GM10248 (cell line): ENCODE results near the gene POU3F2.

Experiments used
- CTCF ChIA-PET: fragments of 300-600 bp; sonication (Branson Sonifier 250); formaldehyde crosslinking; extraction: SDS; loops from one replicate; lab custom pipeline; 2021; ENCODE audit warnings: antibody characterized with exemption; lab: Yijun Ruan, JAX
- POLR2A ChIA-PET: fragments of 350-650 bp; sonication (Branson Sonifier 250); formaldehyde crosslinking; extraction: SDS; loops from one replicate; lab custom pipeline; 2020; ENCODE audit warnings: antibody characterized with exemption; lab: Yijun Ruan, JAX
- DNase-seq: peaks from one replicate; pipeline ENCODE4 v3.0.0; 2012; ENCODE audit errors: extremely low spot score
- TF ChIP-seq, protein P1 (sequence below): IDR thresholded peaks from 2 replicates; pipeline ENCODE4 v1.5.1; 2012; ENCODE audit warnings: mild to moderate bottlenecking, low read depth; ENCODE audit errors: extremely low read depth, missing control alignments, control extremely low read depth

Gene POU3F2

DNA sequence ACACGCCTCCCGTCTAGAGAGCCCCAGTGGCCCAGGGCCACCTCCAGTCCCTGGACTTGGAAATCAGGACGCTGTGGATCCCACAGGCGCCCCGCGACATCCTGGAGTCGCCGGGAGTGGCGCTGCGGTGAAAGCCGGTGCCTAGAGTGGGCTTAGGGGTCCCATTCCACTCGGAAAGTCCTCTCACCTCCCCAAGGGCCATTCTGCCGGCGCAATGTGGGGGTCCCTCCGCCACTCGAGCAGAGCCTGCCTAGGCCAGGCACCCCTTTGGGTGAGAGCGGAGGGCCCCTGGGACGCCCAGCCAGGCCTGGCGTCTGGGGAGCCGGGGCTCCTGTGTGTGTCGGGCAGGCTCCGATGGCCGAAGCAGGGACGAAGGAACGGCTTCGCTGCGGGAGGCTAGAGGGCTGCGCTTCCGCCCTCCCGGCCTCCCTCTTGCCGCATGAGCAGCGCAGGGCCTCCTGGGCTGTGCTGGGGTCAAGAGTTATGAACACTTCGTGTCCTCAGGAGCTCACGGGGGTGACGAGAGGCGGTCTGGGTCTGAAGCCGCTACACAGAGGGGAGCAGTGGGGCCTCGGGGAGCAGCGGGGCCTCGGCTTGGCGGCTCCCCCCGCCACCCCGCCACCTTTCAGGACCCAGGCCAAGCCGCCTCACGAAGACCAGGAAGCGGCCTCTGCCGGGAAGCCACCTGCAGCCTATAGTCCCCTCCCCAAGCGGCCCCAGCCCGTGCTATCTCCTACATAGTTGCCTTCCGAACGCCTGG lies 13.6 kb downstream of the POU3F2 start:
- ChIA-PET CTCF (interaction anchor here (0.8 to 5.8 kb wide), 2 partner anchors 14 to 18 kb away, joined by 3 to 31 read pairs; partner anchors contain the start of gene POU3F2), POLR2A (no interaction called here)
- TF ChIP-seq, protein P1, sequence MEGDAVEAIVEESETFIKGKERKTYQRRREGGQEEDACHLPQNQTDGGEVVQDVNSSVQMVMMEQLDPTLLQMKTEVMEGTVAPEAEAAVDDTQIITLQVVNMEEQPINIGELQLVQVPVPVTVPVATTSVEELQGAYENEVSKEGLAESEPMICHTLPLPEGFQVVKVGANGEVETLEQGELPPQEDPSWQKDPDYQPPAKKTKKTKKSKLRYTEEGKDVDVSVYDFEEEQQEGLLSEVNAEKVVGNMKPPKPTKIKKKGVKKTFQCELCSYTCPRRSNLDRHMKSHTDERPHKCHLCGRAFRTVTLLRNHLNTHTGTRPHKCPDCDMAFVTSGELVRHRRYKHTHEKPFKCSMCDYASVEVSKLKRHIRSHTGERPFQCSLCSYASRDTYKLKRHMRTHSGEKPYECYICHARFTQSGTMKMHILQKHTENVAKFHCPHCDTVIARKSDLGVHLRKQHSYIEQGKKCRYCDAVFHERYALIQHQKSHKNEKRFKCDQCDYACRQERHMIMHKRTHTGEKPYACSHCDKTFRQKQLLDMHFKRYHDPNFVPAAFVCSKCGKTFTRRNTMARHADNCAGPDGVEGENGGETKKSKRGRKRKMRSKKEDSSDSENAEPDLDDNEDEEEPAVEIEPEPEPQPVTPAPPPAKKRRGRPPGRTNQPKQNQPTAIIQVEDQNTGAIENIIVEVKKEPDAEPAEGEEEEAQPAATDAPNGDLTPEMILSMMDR, result no peak
- DNase-seq, result peak; percentile 42

DNA sequence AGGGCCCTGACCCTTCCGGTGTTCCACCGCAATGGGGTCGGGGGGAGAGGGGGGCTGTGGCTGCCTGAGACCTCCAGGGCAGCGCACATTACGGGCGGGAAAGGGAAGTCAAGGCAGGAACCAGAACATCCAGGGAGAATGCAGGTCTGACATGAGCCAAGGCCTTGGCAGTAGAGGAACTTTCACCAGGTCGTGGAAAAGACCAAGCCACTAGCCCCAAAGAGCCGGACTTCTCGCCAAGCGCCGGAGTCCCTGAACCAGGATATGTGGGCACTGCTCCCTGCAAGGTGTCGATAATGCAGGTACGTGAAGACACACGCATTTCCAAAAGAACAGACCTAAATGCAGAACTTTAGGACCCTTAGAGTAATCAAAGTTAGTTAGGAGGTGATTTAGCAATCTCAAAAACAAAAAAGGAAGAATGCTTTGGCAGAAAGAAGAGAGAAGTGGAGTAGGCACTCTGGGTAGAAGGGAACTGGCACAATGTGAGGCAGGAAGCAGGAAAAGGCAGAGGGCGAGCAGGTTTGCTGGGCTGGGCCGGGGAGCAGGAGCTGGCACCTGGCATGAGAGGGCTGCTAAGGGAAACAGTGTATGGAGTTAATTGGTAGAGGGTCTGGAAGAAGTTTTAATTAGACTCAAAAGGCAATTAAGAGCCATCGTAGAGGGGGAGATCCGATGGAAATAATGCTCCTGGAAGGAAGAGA lies 14.3 kb downstream of the POU3F2 start:
- CTCF ChIA-PET, result no interaction called here
- POLR2A ChIA-PET, result no interaction called here
- DNase-seq, result peak; percentile 10
- TF ChIP-seq, protein P1, result no peak

DNA sequence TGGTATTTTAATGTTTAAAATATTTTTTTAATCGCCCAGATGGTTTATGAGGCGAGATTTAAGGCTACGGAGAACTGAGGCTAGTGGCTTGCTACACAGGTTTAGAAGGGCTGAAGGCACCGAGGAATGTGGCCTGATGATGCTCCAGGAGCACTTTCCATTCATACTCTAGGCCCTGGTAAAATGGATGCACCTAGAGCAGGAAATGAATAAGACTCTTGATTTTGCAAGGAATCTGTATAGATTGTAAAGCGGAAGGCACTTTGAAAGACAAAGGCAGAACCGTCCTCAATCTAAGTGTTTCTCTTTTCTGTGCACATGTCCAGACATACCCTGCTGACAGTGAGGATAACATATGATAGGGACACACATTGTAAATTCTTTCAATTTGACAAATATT lies 30.1 kb downstream of the POU3F2 start:
- no peak for DNase-seq
- CTCF ChIA-PET, result interaction anchor here (2.3 kb wide), 1 partner anchor 10 kb away, joined by 9 read pairs; no protein-coding TSS in a partner anchor
- POLR2A ChIA-PET, result no interaction called here

DNA sequence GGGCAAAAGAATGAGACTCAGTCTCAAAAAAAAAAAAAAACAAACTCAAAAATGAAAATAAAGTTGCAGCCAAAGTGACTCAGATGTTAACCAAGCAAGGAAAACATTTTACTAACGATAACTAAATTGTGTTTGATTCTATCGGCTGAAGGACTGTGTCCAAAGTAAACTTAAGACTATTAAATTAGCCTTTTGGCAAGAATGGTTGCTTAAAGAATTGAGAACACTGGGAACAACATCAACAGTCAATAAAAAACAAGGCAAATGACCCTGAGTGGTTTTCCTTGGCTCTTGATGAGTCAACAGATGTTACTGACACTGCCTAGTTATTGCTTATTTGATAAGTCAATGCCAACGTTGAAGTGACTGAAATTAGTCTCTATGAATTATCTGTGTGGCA lies 36.7 kb downstream of the POU3F2 start:
- TF ChIP-seq, protein P1, result no peak
- DNase-seq, result no peak
- POLR2A ChIA-PET, result no interaction called here
- CTCF ChIA-PET, result no interaction called here

More for the DNA sequence above, 30.1 kb downstream of the POU3F2 start:
- TF ChIP-seq, protein P1, result no peak

DNA sequence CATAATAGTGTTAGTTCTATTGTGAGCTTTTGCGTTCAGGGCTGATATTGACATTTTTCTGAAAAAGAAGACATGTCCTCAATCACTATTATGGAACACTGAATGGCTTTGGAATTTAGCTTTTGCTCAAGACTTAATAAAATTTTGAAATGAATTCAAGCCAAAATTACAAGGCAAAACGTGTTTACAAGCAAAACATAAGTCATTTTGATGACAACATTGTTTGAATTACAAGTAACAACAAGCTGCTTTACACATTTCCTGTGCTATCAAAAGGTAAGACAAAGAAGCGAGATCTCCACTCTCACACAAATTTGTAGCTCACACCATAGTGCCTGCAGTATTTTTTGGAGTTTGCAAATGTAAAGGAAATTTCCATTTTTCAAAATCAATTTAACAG lies 37.4 kb downstream of the POU3F2 start:
- CTCF ChIA-PET, result interaction anchor here (1.2 kb wide), 1 partner anchor 52 kb away, joined by 3 read pairs; no protein-coding TSS in a partner anchor
- no peak for DNase-seq
- TF ChIP-seq, protein P1, result no peak
- POLR2A ChIA-PET, result no interaction called here

DNA sequence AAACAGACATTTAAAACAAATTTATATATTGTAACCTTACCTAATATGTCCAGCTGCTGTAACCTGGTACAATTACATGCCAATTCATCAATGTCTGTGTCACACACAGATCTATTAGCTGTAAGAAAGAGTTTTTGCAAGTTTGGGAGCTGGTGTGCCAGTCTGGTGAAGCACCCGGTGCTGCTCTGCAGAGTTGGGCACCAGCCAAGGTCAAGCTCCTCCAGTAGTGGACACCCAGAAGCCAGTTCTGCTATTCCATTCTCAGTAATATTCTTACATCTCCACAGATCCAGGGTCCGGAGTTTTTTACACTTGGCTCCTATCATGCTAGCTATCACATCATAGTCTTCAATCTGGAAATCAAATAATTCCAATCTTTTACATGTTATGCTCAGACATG lies 41.0 kb downstream of the POU3F2 start:
- ChIA-PET POLR2A (no interaction called here), CTCF (interaction anchor here (1.4 kb wide), 1 partner anchor 9 kb away, joined by 6 read pairs; no protein-coding TSS in a partner anchor)
- no peak for DNase-seq
- TF ChIP-seq, protein P1, result no peak
